ENCODE measurements around the gene UFSP1. TPM values are rescaled to one million over a fixed set of nuclear protein-coding genes. Genes with fewer than 3 reads are reported as not detected.
A peak's percentile ranks its signal among the peaks of the same experiment; 100 is the strongest.

Gene UFSP1
- total RNA-seq, 3 donors from 2014 or later (not counting 1 experiment from before 2014, with no cell fraction given): 1.0 to 1.9 (median 1.3) TPM

DNA sequence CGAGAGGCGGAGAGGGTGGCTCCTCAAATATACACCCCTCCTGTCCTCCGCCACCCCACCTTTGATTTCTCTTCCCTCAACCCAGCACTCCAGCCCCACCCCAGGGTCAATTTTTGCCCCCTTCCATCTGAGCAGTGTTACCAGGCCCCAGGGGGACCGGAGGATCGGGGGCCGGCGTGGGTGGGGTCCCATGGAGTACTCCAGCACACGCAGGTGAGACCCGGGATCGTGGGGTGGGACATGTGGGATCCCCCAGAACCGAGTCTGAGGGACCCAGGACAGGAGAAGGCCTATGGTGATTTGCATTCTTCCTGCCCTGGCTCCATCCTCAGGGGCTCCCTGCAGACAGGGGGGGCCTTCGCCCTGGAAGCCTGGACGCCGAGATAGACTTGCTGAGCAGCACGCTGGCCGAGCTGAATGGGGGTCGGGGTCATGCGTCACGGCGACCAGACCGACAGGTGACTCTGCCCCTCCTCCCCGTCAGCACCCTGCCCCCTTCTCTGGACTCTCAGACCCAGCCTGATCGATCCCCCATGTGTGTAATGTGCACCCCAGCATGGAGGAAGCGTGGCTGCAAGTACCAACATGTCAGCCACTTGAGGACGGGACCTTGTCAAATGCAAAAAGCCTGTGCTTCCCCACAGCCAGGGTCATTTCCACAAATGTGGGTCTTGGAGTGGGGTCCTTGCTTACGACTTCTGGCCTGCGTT lies 21.6 kb downstream of the UFSP1 start:
- Histone ChIP-seq H3K9me3 (ENCODE audit: control insufficient read depth, insufficient read depth, low read length) (no peaks in the 10 kb centered on the region), H3K36me3 (ENCODE audit: control insufficient read depth, insufficient read depth, low read length) (peaks cover 8% of the 10 kb centered on the region), H3K27me3 (ENCODE audit: control insufficient read depth, insufficient read depth, low read length) (peaks cover 9% of the 10 kb centered on the region), H3K4me1 (ENCODE audit: control insufficient read depth, insufficient read depth, low read length) (peaks cover 20% of the 10 kb centered on the region), H3K4me3 (ENCODE audit: low read length) (peak overlapping the region; percentile 43), H3K27ac (ENCODE audit: low read length) (peak overlapping the region; percentile 49)
- H3K36me3 Mint-ChIP-seq: no peaks in the 10 kb centered on the region
- no peak overlapping the region for H3K27ac Mint-ChIP-seq
- WGBS (ENCODE audit: insufficient coverage): 43% methylated on average over 26 of the region's 27 CpGs
- no peak overlapping the region for H3K4me3 Mint-ChIP-seq
- intact Hi-C loops (cut with micrococcal nuclease): no loop called here
- H3K27me3 Mint-ChIP-seq (ENCODE audit: low read depth in 2 of 2): peaks cover 0 to 9% of the 10 kb centered on the region in 2 donors
- H3K9me3 Mint-ChIP-seq: no peaks in the 10 kb centered on the region
- H3K4me1 Mint-ChIP-seq: peaks cover 0 to 11% of the 10 kb centered on the region in 2 donors
- no peak for DNase-seq
- TF ChIP-seq, protein P1, sequence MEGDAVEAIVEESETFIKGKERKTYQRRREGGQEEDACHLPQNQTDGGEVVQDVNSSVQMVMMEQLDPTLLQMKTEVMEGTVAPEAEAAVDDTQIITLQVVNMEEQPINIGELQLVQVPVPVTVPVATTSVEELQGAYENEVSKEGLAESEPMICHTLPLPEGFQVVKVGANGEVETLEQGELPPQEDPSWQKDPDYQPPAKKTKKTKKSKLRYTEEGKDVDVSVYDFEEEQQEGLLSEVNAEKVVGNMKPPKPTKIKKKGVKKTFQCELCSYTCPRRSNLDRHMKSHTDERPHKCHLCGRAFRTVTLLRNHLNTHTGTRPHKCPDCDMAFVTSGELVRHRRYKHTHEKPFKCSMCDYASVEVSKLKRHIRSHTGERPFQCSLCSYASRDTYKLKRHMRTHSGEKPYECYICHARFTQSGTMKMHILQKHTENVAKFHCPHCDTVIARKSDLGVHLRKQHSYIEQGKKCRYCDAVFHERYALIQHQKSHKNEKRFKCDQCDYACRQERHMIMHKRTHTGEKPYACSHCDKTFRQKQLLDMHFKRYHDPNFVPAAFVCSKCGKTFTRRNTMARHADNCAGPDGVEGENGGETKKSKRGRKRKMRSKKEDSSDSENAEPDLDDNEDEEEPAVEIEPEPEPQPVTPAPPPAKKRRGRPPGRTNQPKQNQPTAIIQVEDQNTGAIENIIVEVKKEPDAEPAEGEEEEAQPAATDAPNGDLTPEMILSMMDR (IDR thresholded peaks at IDR 0.05): no peak
- no peak for ATAC-seq

DNA sequence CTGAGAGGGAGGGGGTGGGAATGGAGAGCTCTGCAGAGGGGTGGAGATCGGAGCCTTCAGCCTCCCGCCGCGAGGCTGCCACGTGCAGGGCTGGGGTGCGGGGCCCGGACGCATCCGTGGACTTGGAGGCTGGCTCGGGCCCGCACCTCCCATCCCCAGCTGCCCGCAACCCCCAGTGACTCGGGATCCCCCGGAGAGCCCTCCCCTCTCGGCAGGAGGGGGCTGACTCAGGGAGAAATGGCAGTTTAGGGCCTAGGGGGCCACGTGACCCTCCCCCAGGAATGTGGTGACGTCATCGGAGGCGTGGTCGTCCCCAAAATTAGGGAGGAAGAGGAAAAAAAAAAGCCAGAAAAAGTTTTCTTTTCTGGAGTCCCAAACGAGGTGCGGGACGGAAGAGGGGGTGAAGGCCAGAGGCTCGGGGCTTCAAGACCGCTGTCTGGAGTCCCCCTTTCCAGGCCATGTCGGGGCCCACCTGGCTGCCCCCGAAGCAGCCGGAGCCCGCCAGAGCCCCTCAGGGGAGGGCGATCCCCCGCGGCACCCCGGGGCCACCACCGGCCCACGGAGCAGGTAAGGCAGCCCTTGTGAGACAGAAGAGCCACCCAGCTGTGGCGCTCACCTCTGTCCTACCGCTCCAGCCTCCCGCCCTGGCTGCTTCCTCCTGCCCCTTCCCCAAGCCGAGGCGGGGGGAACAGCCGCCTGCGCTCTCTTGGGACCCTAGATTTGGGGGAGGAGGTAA lies 22.3 kb downstream of the UFSP1 start, which contains the start of gene TRIP6:
Gene TRIP6 (plus strand): TSS at position 348 of the 736 bp plus-strand sequence. CDS start 111 bp downstream, at position 459.
- intact Hi-C loops (cut with micrococcal nuclease): no loop called here
- Mint-ChIP-seq H3K27me3 (ENCODE audit: low read depth in 2 of 2) (peaks cover 0 to 9% of the 10 kb centered on the region in 2 donors), H3K4me3 (peak within 1 kb of the TSS; percentile 31), H3K4me1 (peaks cover 0 to 11% of the 10 kb centered on the region in 2 donors), H3K27ac (no peak within 1 kb of the TSS), H3K9me3 (no peaks in the 10 kb centered on the region), H3K36me3 (no peaks in the 10 kb centered on the region)
- peak in 1 of 2 donors; percentile 53 for DNase-seq
- H3K36me3 ChIP-seq (ENCODE audit: control insufficient read depth, insufficient read depth, low read length): peaks cover 12% of the 10 kb centered on the region
- peak within 1 kb of the TSS; percentile 43 for H3K4me3 ChIP-seq (ENCODE audit: low read length)
- peak within 1 kb of the TSS; percentile 49 for H3K27ac ChIP-seq (ENCODE audit: low read length)
- peaks cover 20% of the 10 kb centered on the region for H3K4me1 ChIP-seq (ENCODE audit: control insufficient read depth, insufficient read depth, low read length)
- WGBS (ENCODE audit: insufficient coverage): 4% methylated on average over 37 of the region's 42 CpGs
- TF ChIP-seq, protein P1 (IDR thresholded peaks at IDR 0.05): no peak
- ATAC-seq: peak; percentile 28 to 53 (median 32)
- H3K27me3 ChIP-seq (ENCODE audit: control insufficient read depth, insufficient read depth, low read length): peaks cover 9% of the 10 kb centered on the region
- no peaks in the 10 kb centered on the region for H3K9me3 ChIP-seq (ENCODE audit: control insufficient read depth, insufficient read depth, low read length)

DNA sequence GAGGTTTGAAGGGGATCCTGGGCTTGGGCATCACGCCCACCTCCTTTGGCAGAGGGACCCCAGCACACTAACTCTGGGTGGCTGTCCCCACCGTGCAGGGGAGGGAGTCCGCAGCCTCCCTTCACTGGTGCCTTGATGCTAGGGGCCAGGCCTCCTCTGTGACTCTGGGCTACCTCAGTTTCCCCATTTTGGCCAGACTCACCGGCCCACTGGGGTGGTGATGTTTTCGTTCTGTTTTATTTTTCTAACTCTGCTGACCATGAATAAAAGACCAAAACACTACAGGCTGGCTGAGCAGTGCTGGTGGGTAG lies 22.8 kb downstream of the UFSP1 start:
- 64% methylated on average over 4 of the region's 5 CpGs for WGBS (ENCODE audit: insufficient coverage)
- H3K4me1 Mint-ChIP-seq: peaks cover 0 to 11% of the 10 kb centered on the region in 2 donors
- Histone ChIP-seq H3K27me3 (ENCODE audit: control insufficient read depth, insufficient read depth, low read length) (peaks cover 9% of the 10 kb centered on the region), H3K4me1 (ENCODE audit: control insufficient read depth, insufficient read depth, low read length) (peaks cover 20% of the 10 kb centered on the region), H3K9me3 (ENCODE audit: control insufficient read depth, insufficient read depth, low read length) (no peaks in the 10 kb centered on the region), H3K4me3 (ENCODE audit: low read length) (peak overlapping the region; percentile 43), H3K36me3 (ENCODE audit: control insufficient read depth, insufficient read depth, low read length) (peaks cover 14% of the 10 kb centered on the region), H3K27ac (ENCODE audit: low read length) (no peak overlapping the region)
- intact Hi-C loops (cut with micrococcal nuclease): no loop called here
- TF ChIP-seq, protein P1 (IDR thresholded peaks at IDR 0.05): no peak
- ATAC-seq: no peak
- no peaks in the 10 kb centered on the region for H3K9me3 Mint-ChIP-seq
- H3K4me3 Mint-ChIP-seq: no peak overlapping the region
- H3K27me3 Mint-ChIP-seq (ENCODE audit: low read depth in 2 of 2): peaks cover 0 to 9% of the 10 kb centered on the region in 2 donors
- no peaks in the 10 kb centered on the region for H3K36me3 Mint-ChIP-seq
- H3K27ac Mint-ChIP-seq: no peak overlapping the region
- no peak for DNase-seq
